HG02943 (cell line): Measurements from ENCODE around the gene MPPED2.

ENCODE experiments used
- ATAC-seq: cut with Tn5 transposase; IDR thresholded peaks from one replicate; pipeline ENCODE4 v1.9.1; 2021; ENCODE audit warnings: mild to moderate bottlenecking, low read depth, moderate library complexity; ENCODE audit not compliant: unreplicated experiment

Gene MPPED2

DNA sequence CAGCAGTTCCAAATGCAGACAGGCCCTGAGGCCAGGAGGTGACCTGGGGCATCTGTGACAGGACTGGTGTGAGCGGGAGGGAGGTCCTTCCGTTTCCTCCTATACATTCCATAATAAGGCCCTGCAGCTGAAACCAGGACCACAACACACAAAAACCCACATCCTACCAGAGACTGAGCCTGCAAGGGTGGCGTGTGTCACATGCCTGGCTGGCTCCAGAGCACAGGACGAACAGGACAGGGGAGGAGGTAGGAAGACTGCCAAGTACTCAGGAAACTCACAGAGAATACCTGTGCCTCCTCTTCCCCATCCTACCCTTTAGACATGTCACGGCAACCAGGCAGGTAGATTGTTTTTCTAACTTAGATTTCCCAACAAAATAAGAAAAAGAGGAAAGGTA is 159.4 kb downstream of the MPPED2 start:
- no peak for ATAC-seq

- no peak for ATAC-seq
Measured at GRCh38 chr11:30424844-30425243, 161.3 kb downstream of the MPPED2 start.

GRCh38 chr11:30424321-30424720 is 161.8 kb downstream of the MPPED2 start:
- ATAC-seq, result no peak

- no peak for ATAC-seq
Measured at GRCh38 chr11:30423886-30424285, 162.3 kb downstream of the MPPED2 start.

DNA sequence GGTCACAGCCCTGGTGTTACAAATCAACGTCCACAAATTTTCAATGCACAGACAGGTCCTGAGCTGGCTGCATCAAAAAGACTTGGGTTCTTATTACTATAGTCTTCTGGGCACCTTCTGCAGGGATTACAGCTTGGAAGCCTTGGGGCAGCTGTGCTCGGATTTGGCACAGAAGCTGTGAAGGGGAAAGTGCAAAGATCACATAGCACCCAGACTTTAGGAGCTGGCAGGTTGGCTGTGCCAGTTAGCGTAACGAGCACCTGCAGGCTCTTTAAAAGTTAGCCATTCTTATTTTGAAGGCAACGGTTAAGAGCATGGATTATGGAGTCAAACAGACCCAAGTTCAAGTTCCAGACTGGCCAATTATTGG is 162.9 kb downstream of the MPPED2 start:
- ATAC-seq, result no peak

GRCh38 chr11:30422447-30423278 is 163.5 kb downstream of the MPPED2 start:
- ATAC-seq, result no peak

DNA sequence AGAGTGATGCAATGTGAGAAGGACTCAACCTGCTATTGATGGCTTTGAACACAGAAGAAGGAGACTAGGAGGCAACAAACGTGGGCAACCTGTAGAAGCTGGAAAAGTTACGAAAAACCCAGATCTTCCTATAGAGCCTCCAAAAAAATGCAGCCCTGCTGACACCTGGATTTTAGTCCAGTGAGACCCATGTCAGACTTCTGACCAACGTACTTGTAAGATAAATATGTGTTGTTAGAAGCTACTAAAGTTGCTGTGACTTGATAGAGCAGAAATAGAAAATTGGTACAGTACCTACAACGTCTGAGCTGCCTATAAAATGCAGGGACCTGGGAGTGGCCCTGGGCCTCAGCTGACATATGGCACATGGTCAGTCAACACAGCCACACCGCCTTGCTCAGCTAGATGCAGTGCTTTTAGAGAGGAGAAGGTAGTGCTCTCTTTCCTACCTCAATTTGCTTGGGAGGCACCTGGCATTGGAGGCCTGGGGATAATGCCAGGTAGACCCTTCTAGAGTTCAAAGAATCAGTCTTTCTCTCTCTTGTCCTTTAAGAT is 165.8 kb downstream of the MPPED2 start:
- no peak for ATAC-seq

- ATAC-seq, result no peak
Measured at GRCh38 chr11:30414806-30415205, 171.3 kb downstream of the MPPED2 start.

DNA sequence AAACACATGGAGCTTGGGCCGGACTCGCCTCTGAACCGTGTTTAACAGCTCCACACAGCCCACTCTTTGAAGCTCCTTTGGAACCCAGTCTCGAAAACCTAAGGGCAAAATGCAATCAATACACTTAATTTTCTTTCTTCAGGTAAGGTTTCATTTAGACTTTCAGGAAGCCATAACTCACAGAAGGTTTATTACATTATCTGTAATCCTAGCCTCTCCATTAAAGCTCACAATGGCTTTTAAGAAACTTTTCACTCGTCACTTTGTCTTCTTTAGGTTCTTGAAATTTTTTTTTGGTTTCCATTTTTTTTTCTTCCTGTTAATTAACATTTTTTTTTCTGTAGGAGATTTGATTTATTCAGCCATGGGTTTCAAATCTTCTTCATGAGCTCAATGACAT is 171.9 kb downstream of the MPPED2 start:
- no peak for ATAC-seq

DNA sequence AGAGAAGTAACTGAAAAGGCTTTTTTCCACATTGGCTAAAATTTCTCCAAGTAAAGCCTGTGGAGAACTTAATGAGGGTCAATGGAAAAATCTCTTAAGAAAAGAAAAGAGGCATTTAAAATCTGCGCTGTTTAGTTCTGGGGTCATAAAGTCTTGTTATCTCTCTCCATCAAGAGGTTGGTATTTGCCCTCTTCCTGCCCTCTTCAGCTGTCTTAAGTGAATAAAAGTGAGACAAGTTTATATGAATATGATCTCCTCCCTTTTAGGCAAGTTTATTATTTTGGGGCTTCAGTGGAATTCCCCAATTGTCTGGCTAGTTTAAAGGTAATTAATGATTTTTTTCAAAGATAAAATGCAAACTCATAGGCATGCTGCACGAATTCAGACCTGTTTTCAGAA is 173.6 kb downstream of the MPPED2 start:
- ATAC-seq, result no peak

- no peak for ATAC-seq
Measured at GRCh38 chr11:30411383-30411782, 174.8 kb downstream of the MPPED2 start.

DNA sequence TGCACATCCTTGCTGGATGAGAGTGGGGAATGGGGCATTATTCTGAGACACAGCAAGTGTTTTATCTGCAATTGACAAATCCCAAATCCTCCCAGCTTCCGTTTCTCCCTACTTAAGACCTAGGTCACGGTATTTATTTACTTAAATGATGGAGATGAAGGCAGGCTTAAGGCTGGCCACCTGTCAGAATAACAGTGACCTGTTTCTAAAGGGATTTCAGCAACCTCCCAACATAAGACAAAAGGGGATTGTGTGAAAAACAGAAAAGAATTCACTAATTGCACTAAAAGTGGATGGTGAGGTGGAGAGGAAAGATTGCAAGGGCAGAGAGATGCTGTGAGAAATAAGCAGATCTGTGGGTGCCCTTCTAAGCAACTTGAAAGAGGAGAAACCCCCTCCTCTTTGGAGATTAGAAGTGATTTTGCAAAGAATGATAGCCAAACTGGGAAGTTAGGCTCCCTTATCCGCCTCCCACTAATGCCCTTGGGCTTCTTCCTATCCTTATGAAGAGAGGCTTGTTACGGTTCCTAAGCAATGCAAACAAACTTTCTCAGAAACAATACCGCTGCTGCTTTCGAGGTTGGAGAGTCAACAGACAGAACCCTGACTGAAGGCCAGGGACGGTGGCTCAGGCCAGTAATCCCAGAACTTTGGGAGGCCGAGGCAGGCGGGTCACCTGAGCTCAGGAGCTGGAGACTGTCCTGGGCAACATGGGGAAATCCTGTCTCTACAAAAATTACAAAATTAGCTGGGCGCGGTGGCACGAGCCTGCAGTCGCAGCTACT is 179.0 kb downstream of the MPPED2 start:
- no peak for ATAC-seq

DNA sequence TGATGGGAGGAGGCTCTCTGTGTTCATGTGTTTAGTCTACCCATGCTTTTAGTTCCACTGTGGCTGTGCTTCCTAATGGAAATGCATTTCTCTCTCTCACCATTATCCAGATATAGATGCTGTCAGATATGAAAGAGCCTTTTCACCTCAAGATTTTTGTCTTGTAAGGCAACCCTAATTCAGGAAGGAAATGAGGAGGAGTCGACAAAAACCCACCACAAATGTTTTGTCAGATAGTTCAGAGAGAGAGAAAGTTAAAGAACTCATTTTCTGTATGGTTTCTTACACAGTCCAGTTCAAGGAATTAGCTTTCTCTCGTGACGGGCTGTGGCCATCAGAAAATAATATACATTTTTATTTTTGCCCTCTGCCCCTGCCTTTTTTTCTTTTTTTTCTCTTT is 180.8 kb downstream of the MPPED2 start:
- ATAC-seq, result no peak

DNA sequence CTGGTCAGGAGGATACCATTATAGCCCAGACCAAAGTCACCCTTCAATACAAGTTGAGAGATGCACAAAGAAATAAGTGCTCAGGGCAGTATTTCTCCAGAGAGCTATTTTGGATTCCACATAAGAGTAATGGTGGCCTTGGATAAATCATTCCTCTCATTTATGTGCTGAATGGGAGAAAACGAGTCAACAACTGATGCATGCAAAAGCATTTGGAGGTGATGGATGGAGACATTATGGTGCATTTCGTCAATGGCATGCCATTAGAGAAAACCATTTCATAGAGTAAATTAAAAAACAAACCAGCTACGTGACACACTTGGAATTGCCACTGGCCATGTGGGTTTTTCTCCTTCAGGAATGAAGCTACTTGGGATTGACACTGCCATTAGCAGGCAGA is 182.0 kb downstream of the MPPED2 start:
- ATAC-seq, result no peak

DNA sequence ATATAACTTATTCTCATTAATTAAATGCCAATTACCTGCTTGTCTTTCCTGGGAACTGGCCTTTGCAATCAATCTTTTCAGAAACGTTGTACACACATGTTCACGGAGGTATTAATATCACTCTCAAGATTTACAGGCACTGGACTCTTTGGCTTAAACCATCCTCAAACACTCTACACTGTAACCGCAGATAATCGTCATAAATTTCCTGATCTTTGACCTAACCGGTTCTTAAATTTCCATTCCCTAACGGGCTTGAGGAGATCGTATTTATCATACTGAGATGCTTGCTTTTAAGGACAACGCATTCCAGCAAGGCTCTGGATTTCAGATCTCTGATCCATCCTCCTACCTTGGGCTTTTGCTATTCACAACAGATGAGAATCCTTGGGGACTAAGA is 190.4 kb downstream of the MPPED2 start:
- no peak for ATAC-seq

GRCh38 chr11:30393012-30393411 is 193.1 kb downstream of the MPPED2 start:
- no peak for ATAC-seq

- ATAC-seq, result no peak
Measured at GRCh38 chr11:30392221-30392784, 193.8 kb downstream of the MPPED2 start.

DNA sequence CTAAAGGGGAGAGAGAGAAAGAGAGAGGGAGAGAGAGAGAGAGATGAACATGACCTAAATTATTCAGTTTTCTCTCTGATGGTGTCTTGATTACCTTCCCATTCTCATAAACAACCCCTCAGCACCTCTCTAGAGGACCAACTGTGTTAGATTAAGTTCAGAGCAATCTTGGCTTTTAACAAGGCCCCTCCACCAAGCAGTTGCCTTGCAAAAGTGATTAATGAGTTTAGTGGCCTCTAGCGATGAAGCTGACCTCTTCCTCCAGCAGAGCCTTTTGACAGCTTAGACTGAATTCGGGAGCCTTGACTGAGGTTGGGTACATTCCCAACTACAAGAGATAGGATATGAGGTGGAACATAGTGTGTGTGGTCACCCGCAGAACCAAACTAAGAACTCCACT is 197.2 kb downstream of the MPPED2 start:
- ATAC-seq, result no peak

- ATAC-seq, result no peak
Measured at GRCh38 chr11:30387891-30388861, 198.0 kb downstream of the MPPED2 start.

DNA sequence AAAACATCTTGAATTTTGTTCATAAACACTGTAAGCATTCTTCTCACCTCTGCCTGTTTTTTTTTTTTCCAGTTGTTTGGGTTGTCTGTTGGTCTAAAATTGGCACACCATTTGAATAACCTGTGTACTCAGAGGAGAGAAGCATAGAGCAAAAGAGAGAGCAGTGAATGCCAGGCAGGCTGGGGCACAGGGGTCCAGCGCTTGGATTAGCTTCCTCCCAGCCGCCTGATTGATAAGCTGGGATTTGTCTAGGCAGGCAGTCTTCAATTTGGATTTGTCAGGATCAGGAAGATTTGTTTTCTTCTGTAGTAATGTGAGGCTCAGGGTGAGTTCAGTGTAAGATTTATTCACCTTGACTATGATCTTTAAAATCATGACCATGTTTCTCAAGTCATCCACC is 204.3 kb downstream of the MPPED2 start:
- ATAC-seq, result no peak
